NCI-H69 (cell line): ENCODE data around the gene MAN2C1.
"Not testable (repeated sequence)": the region's sequence is repeated elsewhere in the genome, so short reads cannot be mapped to it uniquely, and the experiment has no call there.

ENCODE experiments used
- DNase-seq: peaks from one replicate; lab custom pipeline; 2025; lab: John Stamatoyannopoulos, UW

The MAN2C1 gene

DNA sequence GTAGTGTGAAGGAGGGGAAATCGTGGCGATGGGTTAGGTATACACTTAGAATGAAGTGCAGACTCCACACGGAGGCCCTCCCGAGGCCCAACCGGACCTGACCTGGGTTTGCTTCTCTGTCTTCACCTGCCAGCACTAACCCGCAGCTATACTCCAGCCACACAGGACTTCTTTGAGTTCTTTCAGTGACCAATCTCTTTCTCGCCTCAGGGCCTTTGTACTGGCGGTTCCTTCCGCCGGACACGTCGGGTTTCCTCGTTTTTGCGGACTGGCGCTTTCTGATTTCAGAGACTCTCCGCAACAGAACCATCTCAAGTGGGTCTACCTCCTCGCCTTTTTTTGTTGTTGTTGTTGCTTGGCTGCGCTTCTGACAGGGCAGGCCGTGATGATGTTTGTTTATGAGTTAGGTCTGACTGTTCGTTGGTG lies 21.6 kb downstream of the MAN2C1 start, which contains the start of gene NEIL1:
Gene NEIL1, plus strand, starts transcription at position 244 of the 426 bp plus-strand sequence. CDS start 1,867 bp downstream, outside the sequence.
- no peak for DNase-seq

- DNase-seq = not testable (repeated sequence)
Observed at GRCh38 chr15:75343953-75344352, 24.5 kb downstream of the MAN2C1 start.

DNA sequence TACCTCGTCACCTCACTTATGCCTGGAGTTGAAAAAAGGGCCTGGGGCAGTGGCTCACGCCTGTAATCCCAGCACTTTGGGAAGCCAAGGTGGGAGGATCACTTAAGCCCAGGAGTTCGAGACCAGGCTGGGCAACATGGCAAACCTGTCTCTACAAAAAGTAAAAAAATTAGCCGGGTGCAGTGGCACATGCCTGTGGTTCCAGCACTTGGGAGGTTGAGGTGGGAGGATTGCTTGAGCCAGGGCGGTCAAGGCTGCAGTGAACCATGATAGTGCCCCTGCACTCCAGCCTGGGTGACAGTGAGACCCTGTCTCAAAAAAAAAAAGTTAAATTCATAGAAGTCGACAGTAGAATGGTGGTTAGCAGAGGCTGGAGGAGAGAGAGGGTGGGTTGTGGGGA lies 26.2 kb downstream of the MAN2C1 start:
- DNase-seq = no peak

- no peak for DNase-seq
Observed at GRCh38 chr15:75339531-75340240, 28.7 kb downstream of the MAN2C1 start.

- no peak for DNase-seq
Observed at GRCh38 chr15:75338661-75339240, 29.7 kb downstream of the MAN2C1 start.

DNA sequence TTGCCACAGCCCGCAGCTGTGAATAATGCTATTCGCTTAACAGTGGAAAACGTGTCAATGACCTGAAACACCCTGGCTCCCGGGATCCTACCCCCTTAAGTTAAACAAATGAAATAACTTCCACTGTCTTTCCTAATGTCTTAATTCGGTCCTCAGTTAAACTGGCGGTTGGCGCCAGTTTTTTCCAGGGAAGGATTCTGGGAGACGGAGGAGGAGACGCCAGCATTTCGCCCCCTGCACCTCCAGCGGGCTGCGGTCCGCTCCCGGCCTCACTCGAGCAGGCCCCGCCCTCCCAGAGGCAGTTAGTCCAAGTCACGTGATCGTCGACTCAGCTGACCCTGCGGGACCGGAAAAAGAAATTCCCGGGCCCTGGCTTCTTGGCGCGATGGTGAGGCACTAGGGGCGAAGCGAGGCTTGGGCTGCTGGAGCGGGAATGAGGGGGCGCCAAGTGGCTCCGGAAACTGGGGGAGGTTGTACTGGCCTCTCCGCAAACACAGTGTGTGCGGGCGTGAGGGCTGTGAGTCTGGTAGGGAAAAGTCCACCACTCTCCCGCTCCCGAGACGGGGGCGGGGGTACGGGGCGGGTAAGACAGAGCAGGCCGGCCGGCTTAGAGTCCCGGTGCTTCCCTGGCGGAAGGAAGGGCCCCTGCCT lies 32.6 kb downstream of the MAN2C1 start, which contains the start of gene COMMD4:
Gene COMMD4, plus strand, starts transcription at position 359 of the 651 bp plus-strand sequence. Its CDS starts 27 bp downstream, at position 386.
- peak; percentile 94 for DNase-seq

- DNase-seq = no peak
Observed at GRCh38 chr15:75335313-75335704, 33.1 kb downstream of the MAN2C1 start.

DNA sequence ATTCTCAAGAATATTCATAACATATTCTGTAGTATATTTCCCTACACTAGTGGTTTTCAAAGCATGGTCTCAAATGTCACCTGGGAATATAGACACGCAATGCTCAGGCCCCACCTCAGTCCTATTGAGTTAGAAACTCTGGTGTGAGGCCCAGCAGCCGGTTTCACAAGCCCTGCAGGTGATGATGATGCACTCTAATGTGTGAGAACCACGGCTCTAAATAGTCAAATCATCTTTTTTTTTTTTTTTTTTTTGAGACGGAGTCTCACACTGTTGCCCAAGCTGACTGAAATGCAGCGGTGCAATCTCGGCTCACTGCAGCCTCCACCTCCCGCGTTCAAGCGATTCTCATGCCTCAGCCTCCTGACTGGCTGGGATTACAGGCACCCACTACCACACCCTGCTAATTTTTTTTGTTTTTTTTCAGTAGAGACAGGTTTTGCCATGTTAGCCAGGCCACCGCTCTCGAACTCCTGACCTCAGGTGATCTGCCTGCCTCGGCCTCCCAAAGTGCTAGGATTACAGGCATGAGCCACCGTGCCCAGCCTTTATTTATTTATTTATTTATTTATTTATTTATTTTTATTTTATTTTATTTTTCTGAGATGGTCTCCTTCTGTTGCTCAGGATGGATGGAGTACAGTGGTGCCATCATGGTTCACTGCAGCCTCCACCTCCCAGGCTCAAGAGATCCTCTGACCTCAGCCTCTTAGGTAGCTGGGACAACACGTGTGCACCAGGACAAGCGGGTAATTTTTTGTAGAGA lies 34.6 kb downstream of the MAN2C1 start:
- DNase-seq = not testable (repeated sequence)

DNA sequence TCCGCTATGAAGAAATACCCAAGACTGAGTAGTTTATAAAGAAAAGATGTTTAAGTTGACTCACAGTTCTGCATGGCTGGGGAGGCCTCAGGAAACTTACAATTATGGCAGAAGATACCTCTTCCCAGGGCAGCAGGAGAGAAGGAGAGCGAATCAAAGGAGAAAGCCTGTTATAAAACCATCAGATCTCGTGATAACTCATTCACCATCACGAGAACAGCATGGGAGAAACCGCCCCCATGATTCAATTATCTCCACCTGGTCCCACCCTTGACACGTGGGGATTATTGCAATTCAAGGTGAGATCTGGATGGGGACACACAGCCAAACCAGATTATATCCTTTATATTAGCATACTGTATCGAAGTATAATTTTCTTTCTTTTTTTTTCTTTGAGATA lies 36.3 kb downstream of the MAN2C1 start:
- DNase-seq = not testable (repeated sequence)

DNA sequence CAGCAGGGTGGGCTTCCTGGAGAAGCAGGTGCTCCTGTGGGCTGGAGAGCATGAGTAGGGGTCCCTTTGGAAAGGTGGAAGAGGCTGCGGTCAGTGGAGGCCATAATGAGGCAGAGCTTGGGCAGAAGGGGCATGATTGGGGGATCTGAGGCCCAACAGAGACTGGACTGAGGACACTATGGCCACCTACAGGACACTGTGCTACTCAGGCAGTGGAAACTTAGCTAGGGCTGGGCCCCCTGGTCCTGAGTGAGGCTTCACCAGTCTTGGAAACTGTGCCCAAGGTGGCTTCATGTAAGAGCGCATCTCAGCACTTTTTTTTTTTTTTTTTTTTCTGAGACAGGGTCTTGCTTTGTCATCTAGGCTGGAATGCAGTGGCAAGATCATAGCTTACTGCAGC lies 38.8 kb downstream of the MAN2C1 start:
- no peak for DNase-seq

DNA sequence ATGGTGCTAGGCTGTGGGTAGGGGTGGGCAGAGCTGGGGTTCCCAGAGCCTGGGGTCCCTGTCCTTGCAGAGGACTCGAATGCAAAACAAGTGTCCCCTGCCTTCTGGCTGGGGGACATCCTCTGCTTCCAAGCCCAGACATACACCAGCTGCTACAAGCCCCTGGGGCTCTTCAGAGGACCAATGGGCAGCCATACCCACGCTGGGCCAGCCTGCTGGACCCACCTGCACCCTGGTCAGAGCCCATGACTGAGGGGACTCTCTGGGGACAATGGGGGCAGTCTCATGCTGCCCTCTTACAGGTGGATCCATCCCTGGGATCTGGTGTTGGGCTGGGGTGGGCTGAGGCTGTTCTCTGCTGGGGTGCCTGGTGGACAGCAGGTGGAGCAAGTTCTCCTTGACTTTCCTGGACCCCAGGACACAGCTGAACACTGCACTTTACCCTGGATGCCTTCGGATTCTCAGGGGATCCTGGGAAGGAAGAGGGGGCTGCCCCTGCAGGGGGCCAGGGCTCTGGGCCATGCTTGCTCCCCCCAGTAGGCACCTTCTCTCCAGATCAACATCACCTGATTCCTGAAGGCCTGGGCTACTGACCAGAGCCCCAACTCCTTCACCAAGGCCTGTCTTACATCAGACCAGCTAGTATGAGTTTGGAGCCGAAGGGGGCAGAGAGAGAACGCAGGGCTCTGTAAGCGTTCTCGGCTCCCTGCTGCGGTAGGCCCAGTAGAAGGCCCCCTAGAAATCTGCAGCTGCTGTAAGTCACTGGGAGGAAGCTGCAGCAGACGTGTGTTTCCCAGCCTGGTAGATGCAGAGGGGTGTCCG lies 39.7 kb downstream of the MAN2C1 start:
- DNase-seq = no peak

- DNase-seq = no peak
Observed at GRCh38 chr15:75327491-75327890, 40.9 kb downstream of the MAN2C1 start.

GRCh38 chr15:75327005-75327404 lies 41.4 kb downstream of the MAN2C1 start:
- DNase-seq = no peak

GRCh38 chr15:75325922-75326321 lies 42.5 kb downstream of the MAN2C1 start:
- DNase-seq = no peak

DNA sequence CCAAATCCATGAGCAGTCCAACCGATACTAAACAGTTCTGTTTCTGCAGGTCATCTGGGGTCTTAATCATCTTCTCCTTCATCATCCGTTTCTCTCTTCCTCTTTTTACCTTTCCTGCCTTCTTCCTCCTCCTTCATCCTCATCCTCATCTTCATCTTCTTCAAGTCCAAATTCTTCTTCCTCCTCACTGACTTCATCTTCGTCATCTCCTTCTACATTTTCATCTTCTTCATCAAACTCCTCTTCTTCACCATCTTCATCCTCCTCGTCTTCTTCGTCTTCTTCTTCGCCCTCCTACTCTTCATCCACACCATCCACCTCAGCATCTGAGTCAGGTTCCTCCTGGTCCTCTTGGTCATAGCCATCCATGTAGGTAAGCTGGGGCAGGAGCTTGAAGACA lies 46.7 kb downstream of the MAN2C1 start:
- DNase-seq = no peak

GRCh38 chr15:75319231-75319897 lies 49.0 kb downstream of the MAN2C1 start:
- DNase-seq = not testable (repeated sequence)

GRCh38 chr15:75314552-75315290 lies 53.7 kb downstream of the MAN2C1 start:
- DNase-seq = no peak

GRCh38 chr15:75313116-75313845 lies 55.1 kb downstream of the MAN2C1 start:
- DNase-seq = no peak

DNA sequence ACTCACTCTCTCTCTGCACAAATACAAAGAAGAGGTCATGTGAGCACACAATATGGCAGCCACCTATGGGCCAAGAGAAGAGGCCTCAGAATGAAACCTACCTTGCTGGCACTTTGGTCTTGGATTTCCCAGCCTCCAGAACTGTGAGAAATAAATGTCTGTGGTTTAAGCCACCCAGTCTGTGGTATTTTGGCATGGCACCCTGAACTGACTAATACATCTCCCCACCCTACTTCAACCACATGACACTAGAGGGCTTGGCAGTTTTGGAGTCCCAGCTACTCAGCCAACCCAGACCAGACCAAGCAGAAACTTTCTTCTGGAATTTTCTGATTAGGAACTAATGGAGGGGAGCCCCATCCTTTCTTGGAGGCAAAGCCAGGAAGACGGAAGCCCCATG lies 55.9 kb downstream of the MAN2C1 start:
- not testable (repeated sequence) for DNase-seq
